HL-60 (cell line): ENCODE data around the gene CEACAM5.

Experiments
- GABPA ChIP-seq: IDR thresholded peaks from 2 replicates; pipeline ENCODE4 v1.6.1; 2012; ENCODE audit warnings: low read depth
- POLR2AphosphoS5 ChIP-seq: IDR thresholded peaks from 2 replicates; pipeline ENCODE4 v1.6.1; 2012; ENCODE audit warnings: low read depth
- TF ChIP-seq, protein P1 (sequence below): IDR thresholded peaks from one replicate; pipeline ENCODE4 v1.5.1; 2011; ENCODE audit warnings: low read length, control low read depth, inconsistent platforms; ENCODE audit not compliant: insufficient read depth

DNA sequence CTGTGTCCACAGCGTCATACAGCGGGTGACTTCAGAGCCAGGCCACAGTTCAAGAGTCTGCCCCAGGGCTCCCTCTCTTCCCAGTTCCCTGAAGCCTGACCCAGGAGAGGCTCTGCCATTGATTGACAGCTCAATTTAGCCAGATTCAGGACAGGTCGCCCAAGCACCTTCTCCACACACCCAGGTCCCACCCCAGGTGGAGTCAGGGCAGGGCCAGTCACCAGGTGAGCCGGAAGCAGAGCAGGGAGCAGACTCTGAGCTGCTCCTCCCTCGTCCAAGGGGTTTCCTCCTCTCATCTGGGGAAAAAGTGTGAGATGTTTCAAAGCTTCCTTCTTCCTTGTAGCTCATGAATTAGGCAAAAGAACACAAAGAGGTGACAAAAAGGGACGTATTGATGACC lies 26.0 kb upstream of the CEACAM5 start:
- TF ChIP-seq, protein P1, sequence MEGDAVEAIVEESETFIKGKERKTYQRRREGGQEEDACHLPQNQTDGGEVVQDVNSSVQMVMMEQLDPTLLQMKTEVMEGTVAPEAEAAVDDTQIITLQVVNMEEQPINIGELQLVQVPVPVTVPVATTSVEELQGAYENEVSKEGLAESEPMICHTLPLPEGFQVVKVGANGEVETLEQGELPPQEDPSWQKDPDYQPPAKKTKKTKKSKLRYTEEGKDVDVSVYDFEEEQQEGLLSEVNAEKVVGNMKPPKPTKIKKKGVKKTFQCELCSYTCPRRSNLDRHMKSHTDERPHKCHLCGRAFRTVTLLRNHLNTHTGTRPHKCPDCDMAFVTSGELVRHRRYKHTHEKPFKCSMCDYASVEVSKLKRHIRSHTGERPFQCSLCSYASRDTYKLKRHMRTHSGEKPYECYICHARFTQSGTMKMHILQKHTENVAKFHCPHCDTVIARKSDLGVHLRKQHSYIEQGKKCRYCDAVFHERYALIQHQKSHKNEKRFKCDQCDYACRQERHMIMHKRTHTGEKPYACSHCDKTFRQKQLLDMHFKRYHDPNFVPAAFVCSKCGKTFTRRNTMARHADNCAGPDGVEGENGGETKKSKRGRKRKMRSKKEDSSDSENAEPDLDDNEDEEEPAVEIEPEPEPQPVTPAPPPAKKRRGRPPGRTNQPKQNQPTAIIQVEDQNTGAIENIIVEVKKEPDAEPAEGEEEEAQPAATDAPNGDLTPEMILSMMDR, result no peak
- no peak for TF ChIP-seq GABPA
- no peak for TF ChIP-seq POLR2AphosphoS5
